Measurements from ENCODE around the gene PLCH1.

PLCH1 gene

DNA sequence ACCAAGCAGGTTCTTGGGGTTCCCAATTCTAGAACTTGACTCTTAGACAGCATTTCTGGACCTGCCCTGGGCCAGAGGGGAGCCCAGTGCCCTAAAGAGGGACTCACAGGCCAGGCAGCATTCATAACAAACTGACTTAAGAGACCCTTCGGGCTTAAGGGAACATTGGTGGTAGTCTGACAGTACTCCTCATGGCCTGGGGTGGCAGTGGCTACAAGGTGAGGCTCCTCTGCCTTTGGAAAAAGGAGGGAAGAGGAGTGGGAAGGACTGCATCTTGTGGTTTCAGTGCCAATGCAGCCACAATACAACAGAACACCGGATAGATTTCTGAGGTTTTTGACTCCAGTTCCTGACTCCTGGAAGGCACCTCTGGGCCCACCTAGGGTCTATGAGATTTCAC lies 279.2 kb downstream of the PLCH1 start:
- H3K27ac ChIP-seq (ENCODE audit: low read depth, low read length, severe bottlenecking): no peak overlapping the region
- H3K9me3 ChIP-seq (ENCODE audit: control insufficient read depth, low read length): no peaks in the 10 kb centered on the region
- H3K4me3 ChIP-seq (ENCODE audit: extremely low read depth, insufficient read depth, low read length, poor library complexity, severe bottlenecking): no peak overlapping the region
- WGBS, 2 experiments (ENCODE audit: insufficient coverage in 2 of 2): 85 to 93% methylated on average over 2 of the region's 2 CpGs
- H3K36me3 ChIP-seq (ENCODE audit: control insufficient read depth, insufficient read depth, low read length): no peaks in the 10 kb centered on the region
- no peaks in the 10 kb centered on the region for H3K4me1 ChIP-seq (ENCODE audit: control insufficient read depth, insufficient read depth, low read length, poor library complexity, severe bottlenecking)

DNA sequence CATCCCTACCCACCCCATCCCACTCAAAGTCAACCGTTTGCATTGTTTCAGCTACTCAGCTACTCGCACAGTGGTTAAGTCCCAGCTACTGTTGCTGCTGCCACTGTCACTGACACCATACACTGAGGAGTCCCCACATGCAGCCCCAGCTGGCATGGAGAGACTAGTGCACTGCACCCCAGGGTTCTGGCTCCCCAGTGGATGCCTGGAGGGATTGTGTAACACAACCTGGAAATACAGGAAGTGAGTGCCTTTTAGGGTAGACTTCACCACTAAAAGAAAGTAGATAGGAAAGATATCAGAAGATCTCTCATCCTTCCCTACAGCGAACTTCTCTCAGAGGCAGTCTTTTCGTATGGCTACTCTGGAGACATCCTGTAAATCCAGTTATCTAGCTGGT lies 282.2 kb downstream of the PLCH1 start:
- Histone ChIP-seq H3K27ac (ENCODE audit: low read depth, low read length, severe bottlenecking) (no peak overlapping the region), H3K4me1 (ENCODE audit: control insufficient read depth, insufficient read depth, low read length, poor library complexity, severe bottlenecking) (no peaks in the 10 kb centered on the region)
- 86 to 93% methylated on average over 1 to 2 of the region's 4 CpGs for WGBS, 2 experiments (ENCODE audit: insufficient coverage in 2 of 2)

DNA sequence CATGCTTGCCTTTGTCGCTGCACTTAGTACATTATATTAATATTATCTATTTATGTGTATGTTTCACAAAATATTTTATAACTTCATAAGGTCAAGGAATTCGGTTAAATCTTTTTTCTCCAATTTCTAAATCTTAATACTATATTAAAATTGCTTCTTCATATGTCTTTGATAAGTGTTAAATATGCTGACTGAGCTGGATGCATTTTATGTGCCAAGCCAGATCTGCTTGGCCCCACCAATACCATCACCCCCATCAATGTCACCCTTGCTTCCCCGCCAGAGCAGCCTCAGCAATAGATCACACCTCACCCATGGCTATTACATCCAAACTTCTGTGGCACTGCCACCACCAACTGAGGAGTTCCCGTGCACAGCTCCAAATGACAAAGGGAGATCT lies 287.3 kb downstream of the PLCH1 start:
- Histone ChIP-seq H3K9me3 (ENCODE audit: control insufficient read depth, low read length) (no peaks in the 10 kb centered on the region), H3K4me1 (ENCODE audit: control insufficient read depth, insufficient read depth, low read length, poor library complexity, severe bottlenecking) (no peaks in the 10 kb centered on the region), H3K36me3 (ENCODE audit: control insufficient read depth, insufficient read depth, low read length) (no peaks in the 10 kb centered on the region), H3K27ac (ENCODE audit: low read depth, low read length, severe bottlenecking) (no peak overlapping the region), H3K4me3 (ENCODE audit: extremely low read depth, insufficient read depth, low read length, poor library complexity, severe bottlenecking) (no peak overlapping the region)
- 80 to 83% methylated on average over 1 of the region's 4 CpGs for WGBS, 2 experiments (ENCODE audit: insufficient coverage in 2 of 2)

More for the DNA sequence above, 282.2 kb downstream of the PLCH1 start:
- no peaks in the 10 kb centered on the region for H3K36me3 ChIP-seq (ENCODE audit: control insufficient read depth, insufficient read depth, low read length)
- H3K4me3 ChIP-seq (ENCODE audit: extremely low read depth, insufficient read depth, low read length, poor library complexity, severe bottlenecking): no peak overlapping the region
- H3K9me3 ChIP-seq (ENCODE audit: control insufficient read depth, low read length): no peaks in the 10 kb centered on the region

DNA sequence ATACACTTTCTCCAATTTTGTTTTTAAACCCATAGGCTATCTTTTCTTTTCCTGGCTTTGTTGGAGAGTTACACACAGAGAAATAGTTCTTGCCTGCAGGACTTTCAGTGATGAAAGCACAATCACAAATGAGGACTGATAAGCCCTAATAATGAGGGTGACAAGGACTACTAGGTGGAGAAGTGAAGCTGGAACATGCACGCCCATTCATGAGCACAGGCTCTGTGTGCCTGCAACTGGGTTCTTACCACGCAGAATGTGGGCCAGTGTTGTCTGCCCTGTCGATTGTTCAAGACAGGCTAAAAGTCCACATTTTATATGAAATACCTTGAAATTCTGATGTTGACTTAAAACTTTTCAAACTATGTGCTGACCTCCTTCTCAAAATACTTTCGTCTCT lies 289.1 kb downstream of the PLCH1 start:
- H3K4me1 ChIP-seq (ENCODE audit: control insufficient read depth, insufficient read depth, low read length, poor library complexity, severe bottlenecking): no peaks in the 10 kb centered on the region
- no peak overlapping the region for H3K4me3 ChIP-seq (ENCODE audit: extremely low read depth, insufficient read depth, low read length, poor library complexity, severe bottlenecking)
- H3K27ac ChIP-seq (ENCODE audit: low read depth, low read length, severe bottlenecking): no peak overlapping the region
- WGBS, 2 experiments (ENCODE audit: insufficient coverage in 2 of 2): 83 to 96% methylated on average over 3 to 4 of the region's 4 CpGs
- no peaks in the 10 kb centered on the region for H3K9me3 ChIP-seq (ENCODE audit: control insufficient read depth, low read length)
- H3K36me3 ChIP-seq (ENCODE audit: control insufficient read depth, insufficient read depth, low read length): no peaks in the 10 kb centered on the region

DNA sequence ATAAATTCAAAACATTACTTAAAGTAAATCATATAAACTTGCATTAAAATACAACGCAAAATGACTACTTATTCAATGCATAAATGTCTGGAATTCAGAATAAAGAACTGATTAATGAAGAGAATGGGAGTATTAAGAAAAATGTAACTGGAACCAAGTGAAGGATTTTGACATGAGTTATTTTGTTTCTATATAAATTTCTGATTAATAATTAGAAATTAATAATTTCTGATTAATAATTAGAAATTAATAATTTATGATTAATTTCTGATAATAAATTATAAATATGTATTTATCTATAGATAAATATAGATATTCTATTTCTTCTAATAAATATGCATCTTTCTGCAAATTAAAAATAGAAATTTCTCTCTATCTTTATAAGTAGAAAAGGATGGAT lies 291.4 kb downstream of the PLCH1 start:
- H3K9me3 ChIP-seq (ENCODE audit: control insufficient read depth, low read length): no peaks in the 10 kb centered on the region
- H3K36me3 ChIP-seq (ENCODE audit: control insufficient read depth, insufficient read depth, low read length): no peaks in the 10 kb centered on the region
- H3K4me3 ChIP-seq (ENCODE audit: extremely low read depth, insufficient read depth, low read length, poor library complexity, severe bottlenecking): no peak overlapping the region
- no peaks in the 10 kb centered on the region for H3K4me1 ChIP-seq (ENCODE audit: control insufficient read depth, insufficient read depth, low read length, poor library complexity, severe bottlenecking)
- no CpG with 5 or more reads among the region's 1 CpG for WGBS, 2 experiments (ENCODE audit: insufficient coverage in 2 of 2)
- H3K27ac ChIP-seq (ENCODE audit: low read depth, low read length, severe bottlenecking): no peak overlapping the region

DNA sequence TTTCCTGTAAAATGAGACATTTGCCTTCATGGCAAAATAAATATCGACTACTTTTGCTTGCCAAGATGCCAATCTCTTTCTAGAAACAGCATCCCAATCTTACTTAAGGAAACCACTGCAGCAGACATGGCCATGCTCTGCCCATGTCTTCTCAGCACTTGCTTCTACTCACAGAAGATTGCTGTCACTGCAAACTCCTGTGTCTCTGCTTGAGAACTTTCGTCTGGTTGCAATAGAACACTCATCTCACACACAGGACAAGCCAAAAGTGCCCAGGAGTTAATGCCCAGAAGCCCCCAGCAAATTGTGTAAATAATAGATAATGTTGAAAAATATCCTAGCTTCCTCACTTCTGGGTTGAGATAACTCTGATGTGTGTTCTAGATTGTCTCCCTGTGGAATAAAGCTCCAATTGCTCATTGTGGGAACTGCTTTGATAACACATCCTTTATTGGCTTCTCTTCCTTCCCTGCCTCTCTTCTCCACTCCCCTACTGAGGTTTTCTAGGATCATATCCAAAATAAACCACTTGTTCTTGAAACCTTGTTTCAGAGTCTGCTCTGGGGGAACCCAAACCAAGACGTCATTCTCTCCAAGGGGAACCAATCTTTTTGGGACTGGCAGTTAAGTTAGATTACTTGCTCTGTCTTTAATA lies 295.1 kb downstream of the PLCH1 start:
- 86 to 100% methylated on average over 1 of the region's 3 CpGs for whole genome bisulfite sequencing, 2 experiments (ENCODE audit: insufficient coverage in 2 of 2)

DNA sequence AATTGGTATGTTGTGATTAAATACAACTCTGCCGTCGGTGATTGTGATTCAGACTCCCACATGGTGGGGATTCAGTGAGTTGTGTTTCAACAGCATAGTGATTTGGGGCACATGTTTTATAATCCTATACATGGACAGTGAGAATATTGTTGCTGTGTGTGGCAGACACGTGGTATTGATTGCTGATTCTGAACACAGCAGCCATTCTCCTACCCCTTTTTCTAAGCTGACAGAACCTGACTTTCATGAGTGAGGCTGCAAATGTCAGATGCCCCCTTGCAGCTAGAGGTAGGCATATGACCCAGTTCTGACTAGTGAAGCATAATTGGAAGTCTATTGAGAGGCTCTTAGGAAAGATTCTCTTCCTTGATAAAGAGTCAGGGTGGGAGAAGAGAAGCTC lies 296.3 kb downstream of the PLCH1 start:
- no CpG with 5 or more reads among the region's 3 CpGs for WGBS, 2 experiments (ENCODE audit: insufficient coverage in 2 of 2)
- H3K4me1 ChIP-seq (ENCODE audit: control insufficient read depth, insufficient read depth, low read length, poor library complexity, severe bottlenecking): no peaks in the 10 kb centered on the region
- H3K4me3 ChIP-seq (ENCODE audit: extremely low read depth, insufficient read depth, low read length, poor library complexity, severe bottlenecking): no peak overlapping the region
- no peaks in the 10 kb centered on the region for H3K36me3 ChIP-seq (ENCODE audit: control insufficient read depth, insufficient read depth, low read length)
- no peak overlapping the region for H3K27ac ChIP-seq (ENCODE audit: low read depth, low read length, severe bottlenecking)
- H3K9me3 ChIP-seq (ENCODE audit: control insufficient read depth, low read length): no peaks in the 10 kb centered on the region

More for the DNA sequence above, 295.1 kb downstream of the PLCH1 start:
- Histone ChIP-seq H3K4me1 (ENCODE audit: control insufficient read depth, insufficient read depth, low read length, poor library complexity, severe bottlenecking) (no peaks in the 10 kb centered on the region), H3K36me3 (ENCODE audit: control insufficient read depth, insufficient read depth, low read length) (no peaks in the 10 kb centered on the region), H3K4me3 (ENCODE audit: extremely low read depth, insufficient read depth, low read length, poor library complexity, severe bottlenecking) (no peak overlapping the region), H3K27ac (ENCODE audit: low read depth, low read length, severe bottlenecking) (no peak overlapping the region), H3K9me3 (ENCODE audit: control insufficient read depth, low read length) (no peaks in the 10 kb centered on the region)

DNA sequence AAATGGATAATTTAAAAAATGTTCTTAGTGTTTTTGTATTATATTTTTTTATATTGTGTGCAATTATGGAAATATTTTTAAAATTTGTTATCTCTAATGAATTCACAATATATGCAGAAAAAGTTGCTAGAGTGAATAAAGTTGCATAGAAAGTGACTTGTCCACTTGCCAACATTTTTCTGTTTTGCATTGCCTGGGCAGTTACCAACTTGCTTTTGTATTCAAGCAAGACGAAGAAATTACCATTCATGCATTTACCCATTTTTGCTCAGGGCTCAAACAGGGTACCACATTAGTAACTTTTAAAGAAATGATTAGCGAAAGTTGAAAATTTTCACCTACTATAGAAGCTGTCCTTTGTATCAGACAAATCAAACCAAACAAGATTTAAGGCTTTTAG lies 298.5 kb downstream of the PLCH1 start:
- no peaks in the 10 kb centered on the region for H3K36me3 ChIP-seq (ENCODE audit: control insufficient read depth, insufficient read depth, low read length)
- H3K9me3 ChIP-seq (ENCODE audit: control insufficient read depth, low read length): no peaks in the 10 kb centered on the region
- H3K4me1 ChIP-seq (ENCODE audit: control insufficient read depth, insufficient read depth, low read length, poor library complexity, severe bottlenecking): no peaks in the 10 kb centered on the region
- no peak overlapping the region for H3K4me3 ChIP-seq (ENCODE audit: extremely low read depth, insufficient read depth, low read length, poor library complexity, severe bottlenecking)
- 100% methylated on average over 1 of the region's 2 CpGs; no CpG with 5 or more reads in 1 of the 2 experiments for WGBS, 2 experiments (ENCODE audit: insufficient coverage in 2 of 2)
- H3K27ac ChIP-seq (ENCODE audit: low read depth, low read length, severe bottlenecking): no peak overlapping the region

DNA sequence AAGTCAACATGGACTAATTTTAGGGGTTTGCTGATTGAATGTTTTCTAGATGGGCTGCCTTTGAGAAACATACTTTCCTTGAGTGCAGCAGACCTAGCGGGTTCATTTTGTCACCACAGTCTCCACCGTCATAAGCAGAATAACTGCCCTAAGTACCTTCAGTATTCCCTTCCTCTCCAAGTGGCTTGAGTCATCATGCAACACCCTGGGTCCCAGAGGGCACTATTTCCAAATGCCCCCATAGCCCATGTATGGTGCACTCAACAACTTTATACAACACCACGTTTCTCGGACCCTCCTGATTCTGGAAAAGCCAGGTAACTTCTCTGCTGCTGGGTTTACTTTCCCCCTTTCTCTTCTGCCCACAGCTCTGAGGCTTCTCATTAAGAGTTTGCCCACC lies 300.1 kb downstream of the PLCH1 start:
- H3K4me3 ChIP-seq (ENCODE audit: extremely low read depth, insufficient read depth, low read length, poor library complexity, severe bottlenecking): no peak overlapping the region
- 91 to 98% methylated on average over 2 to 3 of the region's 4 CpGs for WGBS, 2 experiments (ENCODE audit: insufficient coverage in 2 of 2)

DNA sequence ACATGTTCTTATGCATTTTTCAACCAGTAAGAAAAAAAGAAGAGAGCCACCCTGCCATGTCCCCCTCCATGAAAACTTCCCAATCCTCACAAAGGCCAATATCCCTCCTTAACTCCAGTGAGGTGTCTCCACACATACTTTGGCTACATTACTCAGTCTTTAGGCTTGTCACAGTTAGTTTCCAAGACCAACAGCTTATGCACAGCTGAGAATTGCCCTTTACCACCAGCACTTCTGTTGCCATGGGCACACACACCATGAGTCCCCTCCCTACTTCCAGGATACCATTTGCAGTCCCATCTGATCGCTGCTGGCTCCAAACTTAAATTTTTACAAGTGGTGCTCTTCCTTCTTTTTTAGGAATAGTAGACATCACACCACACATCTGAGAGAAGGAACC lies 301.1 kb downstream of the PLCH1 start:
- 83% methylated on average over 1 of the region's 1 CpG; no CpG with 5 or more reads in 1 of the 2 experiments for WGBS, 2 experiments (ENCODE audit: insufficient coverage in 2 of 2)

More for the DNA sequence above, 300.1 kb downstream of the PLCH1 start:
- Histone ChIP-seq H3K4me1 (ENCODE audit: control insufficient read depth, insufficient read depth, low read length, poor library complexity, severe bottlenecking) (no peaks in the 10 kb centered on the region), H3K36me3 (ENCODE audit: control insufficient read depth, insufficient read depth, low read length) (no peaks in the 10 kb centered on the region), H3K27ac (ENCODE audit: low read depth, low read length, severe bottlenecking) (no peak overlapping the region), H3K9me3 (ENCODE audit: control insufficient read depth, low read length) (no peaks in the 10 kb centered on the region)

DNA sequence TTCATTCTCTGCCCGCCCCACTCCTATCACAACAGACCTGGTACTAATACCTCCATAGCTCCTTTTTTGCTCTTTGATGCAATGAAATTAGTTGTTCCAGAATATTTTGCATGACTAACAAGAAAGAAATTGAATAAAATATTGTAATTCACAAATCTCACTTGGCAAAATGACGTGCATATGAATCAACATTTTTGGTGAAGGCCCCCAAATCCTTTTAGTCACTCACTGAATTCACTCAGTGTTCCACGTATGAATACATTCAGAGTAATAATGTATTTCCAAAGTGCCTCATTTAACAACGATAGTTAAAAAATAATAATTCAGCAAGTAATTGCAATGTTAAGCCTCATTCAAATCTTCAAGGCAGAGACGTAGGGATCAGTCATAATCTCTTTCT lies 302.8 kb downstream of the PLCH1 start:
- H3K36me3 ChIP-seq (ENCODE audit: control insufficient read depth, insufficient read depth, low read length): no peaks in the 10 kb centered on the region
- no peak overlapping the region for H3K4me3 ChIP-seq (ENCODE audit: extremely low read depth, insufficient read depth, low read length, poor library complexity, severe bottlenecking)
- H3K4me1 ChIP-seq (ENCODE audit: control insufficient read depth, insufficient read depth, low read length, poor library complexity, severe bottlenecking): no peaks in the 10 kb centered on the region
- H3K9me3 ChIP-seq (ENCODE audit: control insufficient read depth, low read length): no peaks in the 10 kb centered on the region
- 93% methylated on average over 4 of the region's 5 CpGs; no CpG with 5 or more reads in 1 of the 2 experiments for WGBS, 2 experiments (ENCODE audit: insufficient coverage in 2 of 2)
- no peak overlapping the region for H3K27ac ChIP-seq (ENCODE audit: low read depth, low read length, severe bottlenecking)

More for the DNA sequence above, 301.1 kb downstream of the PLCH1 start:
- Histone ChIP-seq H3K4me3 (ENCODE audit: extremely low read depth, insufficient read depth, low read length, poor library complexity, severe bottlenecking) (no peak overlapping the region), H3K27ac (ENCODE audit: low read depth, low read length, severe bottlenecking) (no peak overlapping the region), H3K4me1 (ENCODE audit: control insufficient read depth, insufficient read depth, low read length, poor library complexity, severe bottlenecking) (no peaks in the 10 kb centered on the region), H3K9me3 (ENCODE audit: control insufficient read depth, low read length) (no peaks in the 10 kb centered on the region), H3K36me3 (ENCODE audit: control insufficient read depth, insufficient read depth, low read length) (no peaks in the 10 kb centered on the region)
